GM23338 (cell line): ENCODE data around the gene DDX25.

ENCODE experiments used
- JUNB ChIP-seq: IDR thresholded peaks from one replicate; pipeline ENCODE4 v1.6.1; 2016; ENCODE audit warnings: antibody characterized with exemption; ENCODE audit not compliant: unreplicated experiment
- TF ChIP-seq, protein P1 (sequence below), 2 experiments: fragments of 200-600 bp in 1 of 2; sonication (generic) in 1 of 2; conservative IDR thresholded peaks; 2 replicates each; pipeline versions ENCODE4 v1.5.1 to v1.6.1; 2016 to 2017; ENCODE audit warnings: antibody characterized with exemption in 2 of 2, low read depth in 2 of 2, mild to moderate bottlenecking in 2 of 2, moderate library complexity in 1 of 2

DNA sequence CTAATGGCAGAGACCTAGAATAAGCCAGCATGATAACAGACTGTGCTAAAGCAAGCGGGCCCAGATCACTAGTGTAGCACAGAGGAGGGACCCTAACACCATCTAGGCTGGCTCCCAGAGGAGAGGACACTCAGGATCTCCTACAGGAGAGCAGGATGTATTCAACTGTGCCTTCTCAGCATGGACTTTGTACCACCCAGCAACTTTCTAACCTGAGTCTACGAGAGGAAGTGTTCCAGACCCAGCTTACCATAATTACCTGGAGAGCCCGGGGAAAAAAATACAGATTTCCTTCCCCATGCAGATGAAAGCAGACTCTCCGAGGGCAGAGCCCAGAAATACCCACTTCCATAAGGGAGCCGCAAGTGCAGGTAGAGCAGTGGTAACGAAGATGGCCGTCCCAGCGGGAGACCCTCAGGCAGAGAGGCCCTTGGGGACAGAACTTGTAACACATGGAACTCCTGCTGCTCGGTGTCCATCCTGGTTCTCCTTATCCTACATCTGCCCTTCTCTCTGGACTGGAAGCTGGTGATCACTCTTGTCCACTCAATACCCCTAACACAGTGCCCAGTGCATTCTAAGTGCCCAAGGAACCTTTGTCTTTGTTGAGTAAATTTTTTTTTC, 20.2 kb downstream of the DDX25 start:
- TF ChIP-seq JUNB: no peak
- TF ChIP-seq, protein P1, sequence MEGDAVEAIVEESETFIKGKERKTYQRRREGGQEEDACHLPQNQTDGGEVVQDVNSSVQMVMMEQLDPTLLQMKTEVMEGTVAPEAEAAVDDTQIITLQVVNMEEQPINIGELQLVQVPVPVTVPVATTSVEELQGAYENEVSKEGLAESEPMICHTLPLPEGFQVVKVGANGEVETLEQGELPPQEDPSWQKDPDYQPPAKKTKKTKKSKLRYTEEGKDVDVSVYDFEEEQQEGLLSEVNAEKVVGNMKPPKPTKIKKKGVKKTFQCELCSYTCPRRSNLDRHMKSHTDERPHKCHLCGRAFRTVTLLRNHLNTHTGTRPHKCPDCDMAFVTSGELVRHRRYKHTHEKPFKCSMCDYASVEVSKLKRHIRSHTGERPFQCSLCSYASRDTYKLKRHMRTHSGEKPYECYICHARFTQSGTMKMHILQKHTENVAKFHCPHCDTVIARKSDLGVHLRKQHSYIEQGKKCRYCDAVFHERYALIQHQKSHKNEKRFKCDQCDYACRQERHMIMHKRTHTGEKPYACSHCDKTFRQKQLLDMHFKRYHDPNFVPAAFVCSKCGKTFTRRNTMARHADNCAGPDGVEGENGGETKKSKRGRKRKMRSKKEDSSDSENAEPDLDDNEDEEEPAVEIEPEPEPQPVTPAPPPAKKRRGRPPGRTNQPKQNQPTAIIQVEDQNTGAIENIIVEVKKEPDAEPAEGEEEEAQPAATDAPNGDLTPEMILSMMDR (conservative IDR thresholded peaks at IDR 0.05; ENCODE audit: low read depth in 2 of 2): no peak
